ENCODE data around the gene UAP1L1.
"Not testable (repeated sequence)": the region's sequence is repeated elsewhere in the genome, so short reads cannot be mapped to it uniquely, and the experiment has no call there.

DNA sequence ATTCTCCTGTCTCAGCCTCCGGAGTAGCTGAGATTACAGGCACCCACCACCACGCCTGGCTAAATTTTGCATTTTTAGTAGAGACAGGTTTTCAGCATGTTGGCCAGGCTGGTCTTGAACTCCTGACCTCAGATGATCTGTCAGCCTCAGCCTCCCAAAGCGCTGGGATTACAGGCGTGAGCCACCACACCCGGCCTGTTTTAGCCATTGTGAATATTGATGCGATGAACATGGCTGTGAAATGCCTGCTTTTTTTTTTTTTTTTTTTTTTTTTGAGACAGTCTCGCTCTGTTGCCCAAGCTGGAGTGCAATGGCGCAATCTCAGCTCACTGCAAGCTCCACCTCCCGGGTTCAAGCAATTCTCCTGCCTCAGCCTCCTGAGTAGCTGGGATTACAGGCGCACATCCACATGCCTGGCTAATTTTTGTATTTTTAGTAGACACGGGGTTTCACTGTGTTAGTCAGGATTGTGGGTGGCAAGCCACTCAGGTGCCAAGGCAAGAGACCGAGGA lies 40.8 kb downstream of the UAP1L1 start:
- TF ChIP-seq POLR2A (IDR thresholded peaks at IDR 0.05; ENCODE audit: extremely low read depth, insufficient read length); MYC (IDR thresholded peaks at IDR 0.05; ENCODE audit: low read depth, low read length): not testable (repeated sequence)
- TF ChIP-seq, protein P1, sequence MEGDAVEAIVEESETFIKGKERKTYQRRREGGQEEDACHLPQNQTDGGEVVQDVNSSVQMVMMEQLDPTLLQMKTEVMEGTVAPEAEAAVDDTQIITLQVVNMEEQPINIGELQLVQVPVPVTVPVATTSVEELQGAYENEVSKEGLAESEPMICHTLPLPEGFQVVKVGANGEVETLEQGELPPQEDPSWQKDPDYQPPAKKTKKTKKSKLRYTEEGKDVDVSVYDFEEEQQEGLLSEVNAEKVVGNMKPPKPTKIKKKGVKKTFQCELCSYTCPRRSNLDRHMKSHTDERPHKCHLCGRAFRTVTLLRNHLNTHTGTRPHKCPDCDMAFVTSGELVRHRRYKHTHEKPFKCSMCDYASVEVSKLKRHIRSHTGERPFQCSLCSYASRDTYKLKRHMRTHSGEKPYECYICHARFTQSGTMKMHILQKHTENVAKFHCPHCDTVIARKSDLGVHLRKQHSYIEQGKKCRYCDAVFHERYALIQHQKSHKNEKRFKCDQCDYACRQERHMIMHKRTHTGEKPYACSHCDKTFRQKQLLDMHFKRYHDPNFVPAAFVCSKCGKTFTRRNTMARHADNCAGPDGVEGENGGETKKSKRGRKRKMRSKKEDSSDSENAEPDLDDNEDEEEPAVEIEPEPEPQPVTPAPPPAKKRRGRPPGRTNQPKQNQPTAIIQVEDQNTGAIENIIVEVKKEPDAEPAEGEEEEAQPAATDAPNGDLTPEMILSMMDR (IDR thresholded peaks at IDR 0.05; ENCODE audit: low read depth, low read length), result not testable (repeated sequence)

Measured in NB4 (cell line).